K562 (cell line): Measurements from ENCODE around the gene BZW2. TPM values are rescaled to one million over a fixed set of nuclear protein-coding genes. Genes with fewer than 3 reads are reported as not detected.
A peak's percentile ranks its signal among the peaks of the same experiment; 100 is the strongest.

Experiments
- ESRRA ChIP-seq: fragments of 450-650 bp; IDR thresholded peaks from 2 replicates; pipeline ENCODE4 v1.6.1; 2014; ENCODE audit warnings: low read depth, mild to moderate bottlenecking, moderate library complexity, borderline replicate concordance
- L3MBTL2 ChIP-seq: fragments of 450-650 bp; IDR thresholded peaks from 2 replicates; pipeline ENCODE4 v1.6.1; 2016; ENCODE audit warnings: mild to moderate bottlenecking, moderate library complexity
- LEF1 ChIP-seq: fragments of 450-650 bp; IDR thresholded peaks from 2 replicates; pipeline ENCODE4 v1.6.1; 2016; ENCODE audit warnings: mild to moderate bottlenecking
- NCOA1 ChIP-seq: fragments of 450-650 bp; IDR thresholded peaks from 2 replicates; pipeline ENCODE4 v1.6.1; 2016; ENCODE audit warnings: low read depth
- NFIC ChIP-seq: fragments of 450-650 bp; IDR thresholded peaks from 2 replicates; pipeline ENCODE4 v1.6.1; 2017; ENCODE audit warnings: mild to moderate bottlenecking, inconsistent platforms
- NRF1 ChIP-seq, 2 experiments: fragments of 450-650 bp; IDR thresholded peaks in 1 of 2; conservative IDR thresholded peaks in 1 of 2; 2 replicates each; pipeline ENCODE4 v1.6.1; 2014; ENCODE audit warnings: mild to moderate bottlenecking in 2 of 2
- SMAD4 ChIP-seq: fragments of 250-450 bp; sonication (Bioruptor Pico); conservative IDR thresholded peaks from 2 replicates; pipeline ENCODE4 v1.8.0; 2021; ENCODE audit warnings: inconsistent platforms, mild to moderate bottlenecking, moderate library complexity
- TARDBP ChIP-seq: fragments of 450-650 bp; IDR thresholded peaks from 2 replicates; pipeline ENCODE4 v1.6.1; 2016
- TCFL5 ChIP-seq: fragments of 250-450 bp; sonication (Bioruptor Pico); conservative IDR thresholded peaks from 2 replicates; pipeline ENCODE4 v1.6.1; 2021; ENCODE audit warnings: mild to moderate bottlenecking, moderate library complexity, matching md5 sums
- ZBTB1 ChIP-seq: sonication (generic); formaldehyde crosslinking; IDR thresholded peaks from 2 replicates; pipeline ENCODE4 v1.8.1; 2023; ENCODE audit warnings: missing genetic modification reagents, low read depth, mild to moderate bottlenecking, borderline replicate concordance
- ZNF12 ChIP-seq: sonication (generic); formaldehyde crosslinking; IDR thresholded peaks from 2 replicates; pipeline ENCODE4 v1.4.0; 2020; ENCODE audit warnings: mild to moderate bottlenecking, missing genetic modification reagents
- ZNF224 ChIP-seq: sonication (generic); formaldehyde crosslinking; IDR thresholded peaks from 2 replicates; pipeline ENCODE4 v1.8.0; 2022; ENCODE audit warnings: mild to moderate bottlenecking, missing genetic modification reagents
- ZNF384 ChIP-seq: IDR thresholded peaks from 2 replicates; pipeline ENCODE4 v1.6.1; 2012; ENCODE audit warnings: low read depth, low read length, improper control_type of control experiment
- ZNF436 ChIP-seq: fragments of 250-450, 450-650 bp; sonication (Bioruptor Pico); formaldehyde crosslinking; IDR thresholded peaks from 2 replicates; pipeline ENCODE4 v1.7.0; 2020; ENCODE audit warnings: mild to moderate bottlenecking
- polyA plus RNA-seq, 8 experiments: library from polyadenylated mRNA; depleted of rRNA in 4 of 8; stranded (reverse) in 5 of 8; unstranded in 3 of 8; fragments of >200 nt; fragmentation: Nextera tagmentation in 2 of 8; fragmentation: Illumina TruSeq in 1 of 8; extraction: Ambion mirVana in 2 of 8; extraction: Trizol in 1 of 8; gene quantifications; 2 replicates each; pipeline versions ENCODE4 v1.2.1 to v1.2.3, GENCODE V29; 2011 to 2014; ENCODE audit warnings: inconsistent platforms in 1 of 8, missing spikeins in 1 of 8
- total RNA-seq, 7 experiments: library from RNA; depleted of rRNA in 6 of 7; stranded (reverse); fragments of >200 nt in 6 of 7; fragmentation: Illumina TruSeq in 2 of 7; extraction: Trizol in 2 of 7; gene quantifications; 2 replicates each; pipeline versions ENCODE4 v1.2.1 to v1.2.3, GENCODE V29; 2011 to 2021; ENCODE audit warnings: low replicate concordance in 1 of 7
- TF ChIP-seq, protein P1 (sequence below), 2 experiments: fragments of 450-650 bp; formaldehyde crosslinking in 1 of 2; IDR thresholded peaks; 2 replicates each; pipeline versions ENCODE4 v1.4.0 to v1.6.1; 2014 to 2020; ENCODE audit warnings: mild to moderate bottlenecking in 2 of 2, borderline replicate concordance in 1 of 2, low read depth in 1 of 2
- TF ChIP-seq, protein P2 (sequence below): fragments of 450-650 bp; formaldehyde crosslinking; IDR thresholded peaks from 2 replicates; pipeline ENCODE4 v1.4.0; 2020; ENCODE audit warnings: mild to moderate bottlenecking, moderate library complexity
- TF ChIP-seq, protein P3 (sequence below): fragments of 450-650 bp; formaldehyde crosslinking; IDR thresholded peaks from 2 replicates; pipeline ENCODE4 v1.4.0; 2020; ENCODE audit warnings: mild to moderate bottlenecking, moderate library complexity

Gene BZW2
- total and polyA plus RNA-seq, 9 of the 15 experiments (the other 6 are each of a cell fraction or from before 2014, with no cell fraction given) = 140 to 316 (median 173) TPM

DNA sequence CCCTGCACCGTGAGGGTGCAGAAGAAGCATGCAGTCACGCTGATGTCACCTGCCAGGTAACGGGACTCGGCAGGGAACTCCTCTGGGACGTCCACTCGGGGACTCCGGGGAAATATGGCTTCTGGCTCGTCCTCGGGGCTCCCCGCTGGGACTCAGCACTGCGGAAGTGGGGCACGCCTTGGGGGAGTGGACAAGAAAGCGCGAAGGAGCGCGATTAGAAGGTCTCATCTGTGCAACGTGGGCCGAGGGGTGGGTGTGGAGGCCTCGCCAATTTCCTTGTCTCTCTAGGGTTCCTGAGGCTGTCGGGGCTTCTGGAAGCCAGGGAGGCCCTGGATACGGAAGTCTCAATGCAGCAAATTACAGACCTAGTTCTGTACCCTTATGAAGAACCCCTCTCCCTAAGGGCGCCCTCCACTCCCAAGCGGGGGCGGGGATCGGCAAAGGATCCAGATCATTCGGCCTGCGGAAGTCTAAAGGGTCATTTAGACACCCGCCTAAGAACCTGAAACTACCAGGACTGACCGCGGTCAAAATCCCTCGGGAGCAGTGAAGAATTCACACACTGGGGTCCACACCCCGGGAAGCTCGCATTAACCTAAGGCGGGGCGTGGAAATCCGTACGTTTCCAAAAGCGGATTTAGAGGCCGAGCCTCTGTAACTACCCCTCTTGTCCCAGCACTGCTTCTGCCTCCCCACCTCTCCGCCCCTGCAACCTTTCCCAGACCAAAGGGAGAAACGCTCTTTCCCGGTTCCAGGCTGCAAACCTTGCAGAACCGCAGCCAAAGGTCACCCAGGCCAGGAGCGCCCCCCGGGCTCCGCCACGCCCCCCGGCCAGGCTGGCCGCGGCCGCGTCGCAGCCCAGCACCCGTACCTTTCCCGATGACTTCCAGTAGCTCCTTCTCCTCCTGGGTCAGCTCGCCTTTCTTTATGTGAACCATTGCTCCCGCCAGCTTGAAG, 1.1 kb upstream of the BZW2 start (continued):
- TF ChIP-seq, protein P1, sequence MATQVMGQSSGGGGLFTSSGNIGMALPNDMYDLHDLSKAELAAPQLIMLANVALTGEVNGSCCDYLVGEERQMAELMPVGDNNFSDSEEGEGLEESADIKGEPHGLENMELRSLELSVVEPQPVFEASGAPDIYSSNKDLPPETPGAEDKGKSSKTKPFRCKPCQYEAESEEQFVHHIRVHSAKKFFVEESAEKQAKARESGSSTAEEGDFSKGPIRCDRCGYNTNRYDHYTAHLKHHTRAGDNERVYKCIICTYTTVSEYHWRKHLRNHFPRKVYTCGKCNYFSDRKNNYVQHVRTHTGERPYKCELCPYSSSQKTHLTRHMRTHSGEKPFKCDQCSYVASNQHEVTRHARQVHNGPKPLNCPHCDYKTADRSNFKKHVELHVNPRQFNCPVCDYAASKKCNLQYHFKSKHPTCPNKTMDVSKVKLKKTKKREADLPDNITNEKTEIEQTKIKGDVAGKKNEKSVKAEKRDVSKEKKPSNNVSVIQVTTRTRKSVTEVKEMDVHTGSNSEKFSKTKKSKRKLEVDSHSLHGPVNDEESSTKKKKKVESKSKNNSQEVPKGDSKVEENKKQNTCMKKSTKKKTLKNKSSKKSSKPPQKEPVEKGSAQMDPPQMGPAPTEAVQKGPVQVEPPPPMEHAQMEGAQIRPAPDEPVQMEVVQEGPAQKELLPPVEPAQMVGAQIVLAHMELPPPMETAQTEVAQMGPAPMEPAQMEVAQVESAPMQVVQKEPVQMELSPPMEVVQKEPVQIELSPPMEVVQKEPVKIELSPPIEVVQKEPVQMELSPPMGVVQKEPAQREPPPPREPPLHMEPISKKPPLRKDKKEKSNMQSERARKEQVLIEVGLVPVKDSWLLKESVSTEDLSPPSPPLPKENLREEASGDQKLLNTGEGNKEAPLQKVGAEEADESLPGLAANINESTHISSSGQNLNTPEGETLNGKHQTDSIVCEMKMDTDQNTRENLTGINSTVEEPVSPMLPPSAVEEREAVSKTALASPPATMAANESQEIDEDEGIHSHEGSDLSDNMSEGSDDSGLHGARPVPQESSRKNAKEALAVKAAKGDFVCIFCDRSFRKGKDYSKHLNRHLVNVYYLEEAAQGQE (IDR thresholded peaks at IDR 0.05; ENCODE audit: borderline replicate concordance) = no peak
- TF ChIP-seq, protein P1 (CRISPR knock-in tag; IDR thresholded peaks at IDR 0.05; ENCODE audit: low read depth) = peak; percentile 32; the same call in 1 of the 2 replicates
- TF ChIP-seq ZBTB1 (CRISPR knock-in tag) (peak; percentile 55; the same call in 1 of the 2 replicates), SMAD4 (CRISPR knock-in tag) (no peak), NFIC (no peak), NRF1 (conservative IDR thresholded peaks at IDR 0.05 in 1 of 2, IDR thresholded peaks at IDR 0.05 in 1 of 2) (peak; percentile 10 to 18; a peak in 1 of 4 replicates), ZNF384 (no peak), TCFL5 (CRISPR knock-in tag) (no peak), LEF1 (no peak), ZNF224 (CRISPR knock-in tag) (no peak; the same call in 1 of the 2 replicates), NCOA1 (no peak), L3MBTL2 (peak; percentile 71), ZNF436 (CRISPR knock-in tag) (no peak), TARDBP (no peak), ZNF12 (CRISPR knock-in tag) (no peak), ESRRA (0 out of 2 replicates have a peak, but pooled peaks have one; percentile 7)
- TF ChIP-seq, protein P2, sequence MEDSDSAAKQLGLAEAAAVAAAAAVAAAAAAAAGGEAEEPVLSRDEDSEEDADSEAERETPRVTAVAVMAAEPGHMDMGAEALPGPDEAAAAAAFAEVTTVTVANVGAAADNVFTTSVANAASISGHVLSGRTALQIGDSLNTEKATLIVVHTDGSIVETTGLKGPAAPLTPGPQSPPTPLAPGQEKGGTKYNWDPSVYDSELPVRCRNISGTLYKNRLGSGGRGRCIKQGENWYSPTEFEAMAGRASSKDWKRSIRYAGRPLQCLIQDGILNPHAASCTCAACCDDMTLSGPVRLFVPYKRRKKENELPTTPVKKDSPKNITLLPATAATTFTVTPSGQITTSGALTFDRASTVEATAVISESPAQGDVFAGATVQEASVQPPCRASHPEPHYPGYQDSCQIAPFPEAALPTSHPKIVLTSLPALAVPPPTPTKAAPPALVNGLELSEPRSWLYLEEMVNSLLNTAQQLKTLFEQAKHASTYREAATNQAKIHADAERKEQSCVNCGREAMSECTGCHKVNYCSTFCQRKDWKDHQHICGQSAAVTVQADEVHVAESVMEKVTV (CRISPR knock-in tag) = no peak
- TF ChIP-seq, protein P3, sequence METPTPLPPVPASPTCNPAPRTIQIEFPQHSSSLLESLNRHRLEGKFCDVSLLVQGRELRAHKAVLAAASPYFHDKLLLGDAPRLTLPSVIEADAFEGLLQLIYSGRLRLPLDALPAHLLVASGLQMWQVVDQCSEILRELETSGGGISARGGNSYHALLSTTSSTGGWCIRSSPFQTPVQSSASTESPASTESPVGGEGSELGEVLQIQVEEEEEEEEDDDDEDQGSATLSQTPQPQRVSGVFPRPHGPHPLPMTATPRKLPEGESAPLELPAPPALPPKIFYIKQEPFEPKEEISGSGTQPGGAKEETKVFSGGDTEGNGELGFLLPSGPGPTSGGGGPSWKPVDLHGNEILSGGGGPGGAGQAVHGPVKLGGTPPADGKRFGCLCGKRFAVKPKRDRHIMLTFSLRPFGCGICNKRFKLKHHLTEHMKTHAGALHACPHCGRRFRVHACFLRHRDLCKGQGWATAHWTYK (CRISPR knock-in tag) = 0 out of 2 replicates have a peak, but pooled peaks have one; percentile 58
